H1 (cell line): Measurements from ENCODE around the gene MAPK11. TPM values are rescaled to one million over a fixed set of nuclear protein-coding genes. Genes with fewer than 3 reads are reported as not detected.

ENCODE experiments used
- CTCF ChIA-PET: fragments of 300-600 bp; sonication (Branson Sonifier 250); formaldehyde crosslinking; loops from one replicate; lab custom pipeline; 2021; ENCODE audit not compliant: partially characterized antibody; lab: Charles Lee
- POLR2A ChIA-PET: fragments of 300-600 bp; sonication (Branson Sonifier 250); formaldehyde crosslinking; loops from one replicate; lab custom pipeline; 2021; ENCODE audit warnings: inconsistent platforms; ENCODE audit not compliant: partially characterized antibody; lab: Charles Lee
- DNase-seq, 2 experiments: peaks; one replicate each; pipeline versions ENCODE4 v3.0.0 to v3.0.0-alpha.2; 2010 to 2022; ENCODE audit warnings: low spot score in 2 of 2, low read depth in 1 of 2, mixed read lengths in 1 of 2
- FAIRE-seq: peaks from 2 replicates; lab custom pipeline; 2011; peaks lifted over from hg19 to GRCh38; lab: Jason Lieb, UNC
- H2AFZ ChIP-seq: 2 replicates; pipeline ENCODE4 v1.8.1; 2012; ENCODE audit warnings: low read length, inconsistent platforms
- H2AK5ac ChIP-seq: 2 replicates; pipeline ENCODE4 v1.6.1; 2013; ENCODE audit warnings: low read depth, low read length
- H2BK120ac ChIP-seq: replicated peaks from 2 replicates; pipeline ENCODE3; 2013; ENCODE audit warnings: low read depth, low read length, inconsistent platforms
- H2BK12ac ChIP-seq: 2 replicates; pipeline ENCODE4 v1.6.1; 2013; ENCODE audit warnings: low read depth, low read length
- H2BK15ac ChIP-seq: 2 replicates; pipeline ENCODE4 v1.6.1; 2013; ENCODE audit warnings: low read length
- H2BK20ac ChIP-seq: 2 replicates; pipeline ENCODE4 v1.6.1; 2013; ENCODE audit warnings: low read length
- H2BK5ac ChIP-seq: 2 replicates; pipeline ENCODE4 v1.6.1; 2013; ENCODE audit warnings: low read depth, low read length
- H3K14ac ChIP-seq: 2 replicates; pipeline ENCODE4 v1.6.1; 2013; ENCODE audit warnings: inconsistent platforms; ENCODE audit not compliant: insufficient read length
- H3K18ac ChIP-seq: 2 replicates; pipeline ENCODE4 v1.6.1; 2013; ENCODE audit warnings: low read length; ENCODE audit errors: extremely low read depth
- H3K23ac ChIP-seq: 2 replicates; pipeline ENCODE4 v1.6.1; 2013; ENCODE audit warnings: inconsistent platforms; ENCODE audit not compliant: insufficient read length
- H3K23me2 ChIP-seq: 2 replicates; pipeline ENCODE4 v1.6.1; 2013; ENCODE audit warnings: low read depth, low read length
- H3K27ac ChIP-seq: 2 replicates; pipeline ENCODE4 v1.6.1; 2011; ENCODE audit warnings: low read depth, low read length, inconsistent platforms
- H3K27me3 ChIP-seq, 4 experiments: replicated peaks in 1 of 4; 1 replicate in 1 of 4; 2 replicates in 3 of 4; pipeline versions ENCODE4 v1.6.1 to v1.8.1; 2011 to 2013; ENCODE audit warnings: low read length in 3 of 4, mild to moderate bottlenecking in 3 of 4, inconsistent platforms in 2 of 4, mixed read lengths in 2 of 4, moderate library complexity in 1 of 4; ENCODE audit not compliant: control insufficient read depth in 3 of 4, insufficient read depth in 3 of 4; ENCODE audit errors: extremely low read depth in 1 of 4
- H3K36me3 ChIP-seq, 4 experiments: 2 replicates each; pipeline versions ENCODE4 v1.6.1 to v1.8.1; 2011 to 2013; ENCODE audit warnings: mild to moderate bottlenecking in 4 of 4, low read length in 3 of 4, moderate library complexity in 2 of 4, control low read depth in 1 of 4, inconsistent platforms in 1 of 4; ENCODE audit not compliant: insufficient read depth in 4 of 4, control insufficient read depth in 2 of 4
- H3K4ac ChIP-seq: replicated peaks from 2 replicates; pipeline ENCODE3; 2013; ENCODE audit warnings: low read length, low read depth, mixed read lengths, inconsistent platforms; ENCODE audit not compliant: insufficient read length
- H3K4me1 ChIP-seq, 4 experiments: replicated peaks in 1 of 4; 1 replicate in 1 of 4; 2 replicates in 3 of 4; pipeline versions ENCODE4 v1.6.1 to v1.8.1; 2011 to 2013; ENCODE audit warnings: low read length in 3 of 4, inconsistent platforms in 2 of 4, mixed read lengths in 1 of 4; ENCODE audit not compliant: insufficient read depth in 4 of 4, control insufficient read depth in 3 of 4
- H3K4me2 ChIP-seq, 2 experiments: 2 replicates each; pipeline versions ENCODE4 v1.6.1 to v1.8.1; 2011 to 2013; ENCODE audit warnings: low read depth in 2 of 2, low read length in 2 of 2, control low read depth in 1 of 2, inconsistent platforms in 1 of 2, mild to moderate bottlenecking in 1 of 2; ENCODE audit not compliant: insufficient read depth in 1 of 2
- H3K4me3 ChIP-seq, 4 experiments: fragments of 200-600, 300-600 bp in 1 of 4; sonication (generic), shearing (Covaris generic), sonication (Bioruptor Twin) in 1 of 4; 2 replicates each; pipeline versions ENCODE4 v1.5.1 to v1.8.1; 2011 to 2016; ENCODE audit warnings: low read length in 4 of 4, low read depth in 3 of 4, control low read depth in 2 of 4, inconsistent platforms in 2 of 4, mild to moderate bottlenecking in 2 of 4, mixed read lengths in 1 of 4, moderate library complexity in 1 of 4; ENCODE audit not compliant: insufficient read depth in 2 of 4; ENCODE audit errors: extremely low read depth in 1 of 4
- H3K56ac ChIP-seq: replicated peaks from 2 replicates; pipeline ENCODE3; 2013; ENCODE audit warnings: low read depth, mild to moderate bottlenecking, mixed read lengths, low read length, inconsistent platforms; ENCODE audit not compliant: insufficient read length
- H3K79me1 ChIP-seq: 2 replicates; pipeline ENCODE4 v1.6.1; 2013; ENCODE audit warnings: low read depth, low read length, control low read depth
- H3K79me2 ChIP-seq, 2 experiments: 2 replicates each; pipeline versions ENCODE4 v1.6.1 to v1.8.1; 2012 to 2013; ENCODE audit warnings: low read length in 2 of 2, mild to moderate bottlenecking in 2 of 2, inconsistent platforms in 1 of 2; ENCODE audit not compliant: insufficient read depth in 2 of 2, control insufficient read depth in 1 of 2
- H3K9ac ChIP-seq, 4 experiments: replicated peaks in 1 of 4; 1 replicate in 1 of 4; 2 replicates in 3 of 4; pipeline versions ENCODE4 v1.6.1 to v1.8.1; 2011 to 2013; ENCODE audit warnings: low read depth in 3 of 4, low read length in 3 of 4, control low read depth in 2 of 4, mild to moderate bottlenecking in 2 of 4, moderate library complexity in 2 of 4, inconsistent platforms in 1 of 4; ENCODE audit errors: extremely low read depth in 1 of 4
- H3K9me3 ChIP-seq, 2 experiments: 2 replicates each; pipeline versions ENCODE4 v1.6.1 to v1.8.1; 2012 to 2013; ENCODE audit warnings: mild to moderate bottlenecking in 2 of 2, moderate library complexity in 2 of 2, control low read depth in 1 of 2, inconsistent platforms in 1 of 2, low read depth in 1 of 2, low read length in 1 of 2, mixed read lengths in 1 of 2; ENCODE audit not compliant: insufficient read depth in 2 of 2
- H4K20me1 ChIP-seq, 2 experiments: replicated peaks in 1 of 2; 2 replicates each; pipeline versions ENCODE3 to v1.8.1; 2011 to 2013; ENCODE audit warnings: inconsistent platforms in 2 of 2, low read length in 2 of 2, mild to moderate bottlenecking in 1 of 2; ENCODE audit not compliant: insufficient read depth in 2 of 2, control insufficient read depth in 1 of 2
- H4K5ac ChIP-seq: 2 replicates; pipeline ENCODE4 v1.6.1; 2013; ENCODE audit warnings: low read length, low read depth, mixed read lengths, inconsistent platforms; ENCODE audit not compliant: insufficient read length
- H4K8ac ChIP-seq: 2 replicates; pipeline ENCODE4 v1.8.0; 2013; ENCODE audit warnings: mild to moderate bottlenecking, moderate library complexity, low read length, inconsistent platforms; ENCODE audit not compliant: insufficient read depth; ENCODE audit errors: extremely low read depth
- H4K91ac ChIP-seq: replicated peaks from 2 replicates; pipeline ENCODE3; 2013; ENCODE audit warnings: low read length, mixed read lengths, inconsistent platforms; ENCODE audit not compliant: insufficient read length
- BCL11A ChIP-seq, 2 experiments: IDR thresholded peaks; one replicate each; pipeline ENCODE4 v1.6.1; 2011; ENCODE audit warnings: low read depth in 2 of 2, low read length in 2 of 2, mild to moderate bottlenecking in 2 of 2
- GTF2F1 ChIP-seq: IDR thresholded peaks from 2 replicates; pipeline ENCODE4 v1.6.1; 2012; ENCODE audit warnings: low read depth, low read length, improper control_type of control experiment, borderline replicate concordance
- KDM1A ChIP-seq: fragments of 200-600, 300-600 bp; sonication (generic); IDR thresholded peaks from 2 replicates; pipeline ENCODE4 v1.7.1; 2016; ENCODE audit warnings: mild to moderate bottlenecking, low read length, borderline replicate concordance
- RAD21 ChIP-seq, 2 experiments: IDR thresholded peaks in 1 of 2; conservative IDR thresholded peaks in 1 of 2; 2 replicates each; pipeline ENCODE4 v1.6.1; 2011; ENCODE audit warnings: low read depth in 2 of 2, low read length in 2 of 2, improper control_type of control experiment in 1 of 2, inconsistent platforms in 1 of 2, mild to moderate bottlenecking in 1 of 2, moderate library complexity in 1 of 2
- SAP30 ChIP-seq: fragments of 300-600 bp; sonication (generic); IDR thresholded peaks from 2 replicates; pipeline ENCODE4 v1.7.1; 2012; ENCODE audit warnings: low read length, moderate library complexity, mild to moderate bottlenecking, inconsistent platforms; ENCODE audit not compliant: insufficient read depth, insufficient replicate concordance
- WGBS, 2 experiments: shearing (Covaris generic) in 1 of 2; methylation state at CpG; one replicate each; pipeline versions ENCODE4 v1.1.6 to v1.1.7; 2013 to 2015; ENCODE audit warnings: low lambda C conversion rate in 2 of 2, mixed read lengths in 2 of 2, inconsistent platforms in 1 of 2, low coverage in 1 of 2, missing lambda C conversion rate in 1 of 2; ENCODE audit not compliant: insufficient replicate concordance in 2 of 2, insufficient coverage in 1 of 2, insufficient read length in 1 of 2; ENCODE audit errors: extremely low coverage in 1 of 2, missing lambda C conversion rate in 1 of 2; 5-methylcytosine and 5-hydroxymethylcytosine counted together
- polyA plus RNA-seq, 7 experiments: library from polyadenylated mRNA; depleted of rRNA in 3 of 7; stranded (reverse) in 5 of 7; unstranded in 2 of 7; fragments of >200 nt in 5 of 7; fragments of 200-250 nt in 2 of 7; gene quantifications; 1 replicate in 5 of 7; 2 replicates in 1 of 7; 4 replicates in 1 of 7; pipeline versions ENCODE4 v1.2.1 to v1.2.3, GENCODE V29; 2011 to 2013; ENCODE audit warnings: missing spikeins in 2 of 7, mixed read lengths in 2 of 7
- total RNA-seq: library from RNA; stranded (reverse); fragmentation: NEBNext Ultra II Directional; extraction: Animal tissue kit (Norgen Biotek cat#: 25700); gene quantifications from 2 replicates; pipeline ENCODE4 v1.2.1, GENCODE V29; 2021
- TF ChIP-seq, protein P1 (sequence below): IDR thresholded peaks from 2 replicates; pipeline ENCODE4 v1.6.1; 2012; ENCODE audit warnings: low read length, inconsistent platforms

The MAPK11 gene
- total and polyA plus RNA-seq, 2 of the 8 experiments (the other 6 are each of a cell fraction or from before 2014, with no cell fraction given), result 0.70 to 1.5 TPM

DNA sequence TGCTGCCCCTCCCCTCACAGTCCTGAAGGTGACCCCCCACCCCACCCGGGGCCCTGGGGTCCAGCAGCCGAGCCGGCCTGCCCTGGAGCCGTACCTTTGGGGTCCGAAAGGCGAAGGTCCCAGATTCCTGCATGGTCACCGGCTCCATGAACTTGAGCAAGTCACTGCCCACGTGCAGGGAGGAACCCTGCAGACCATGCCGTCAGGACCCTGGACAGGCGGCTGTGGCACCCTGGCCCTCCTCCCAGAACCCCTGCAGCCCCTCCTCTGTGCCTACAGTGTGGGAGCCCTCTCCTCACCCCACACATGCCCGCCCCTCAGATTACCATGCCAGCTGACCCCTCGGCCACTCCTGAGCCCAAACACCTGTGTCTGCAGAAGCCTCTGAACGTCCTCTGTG lies 14.3 kb upstream of the MAPK11 start:
- H3K79me2 ChIP-seq, result no peaks in the 10 kb centered on the region
- no peak overlapping the region for H3K27ac ChIP-seq
- H3K4me2 ChIP-seq, result no peak overlapping the region
- CTCF ChIA-PET, result interaction anchor here (2.2 kb wide), 1 partner anchor 57 kb away, joined by 5 read pairs; no protein-coding TSS in a partner anchor
- H3K4me3 ChIP-seq, result no peak overlapping the region
- H3K14ac ChIP-seq, result no peak overlapping the region
- H2AK5ac ChIP-seq, result no peak overlapping the region
- H3K4ac ChIP-seq, result no peak overlapping the region
- TF ChIP-seq, protein P1, sequence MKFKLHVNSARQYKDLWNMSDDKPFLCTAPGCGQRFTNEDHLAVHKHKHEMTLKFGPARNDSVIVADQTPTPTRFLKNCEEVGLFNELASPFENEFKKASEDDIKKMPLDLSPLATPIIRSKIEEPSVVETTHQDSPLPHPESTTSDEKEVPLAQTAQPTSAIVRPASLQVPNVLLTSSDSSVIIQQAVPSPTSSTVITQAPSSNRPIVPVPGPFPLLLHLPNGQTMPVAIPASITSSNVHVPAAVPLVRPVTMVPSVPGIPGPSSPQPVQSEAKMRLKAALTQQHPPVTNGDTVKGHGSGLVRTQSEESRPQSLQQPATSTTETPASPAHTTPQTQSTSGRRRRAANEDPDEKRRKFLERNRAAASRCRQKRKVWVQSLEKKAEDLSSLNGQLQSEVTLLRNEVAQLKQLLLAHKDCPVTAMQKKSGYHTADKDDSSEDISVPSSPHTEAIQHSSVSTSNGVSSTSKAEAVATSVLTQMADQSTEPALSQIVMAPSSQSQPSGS, result no peak
- TF ChIP-seq SAP30 (no peak), KDM1A (no peak), BCL11A (IDR thresholded peaks at IDR 0.05; ENCODE audit: low read depth in 2 of 2, low read length in 2 of 2) (no peak), GTF2F1 (no peak), RAD21 (IDR thresholded peaks at IDR 0.05 in 1 of 2, conservative IDR thresholded peaks at IDR 0.05 in 1 of 2; ENCODE audit: low read depth in 2 of 2, low read length in 2 of 2) (no peak)
- TF ChIP-seq, all 59 proteins: peak for 0
- no peak overlapping the region for H3K18ac ChIP-seq
- H3K27me3 ChIP-seq, result no peaks in the 10 kb centered on the region
- H4K5ac ChIP-seq, result no peak overlapping the region
- no peak overlapping the region for H2BK20ac ChIP-seq
- H2BK15ac ChIP-seq, result no peak overlapping the region
- WGBS, 2 experiments, result 94% methylated on average over 11 of the region's 13 CpGs; no CpG with 5 or more reads in 1 of the 2 experiments
- DNase-seq (no peak), FAIRE-seq (no peak)
- no peaks in the 10 kb centered on the region for H3K23me2 ChIP-seq
- H4K20me1 ChIP-seq, result peaks cover 2 to 13% of the 10 kb centered on the region in 2 experiments
- peaks cover 17 to 83% (median 24%) of the 10 kb centered on the region in 4 experiments for H3K36me3 ChIP-seq
- no peak overlapping the region for H4K8ac ChIP-seq
- H2BK12ac ChIP-seq, result no peak overlapping the region
- peaks cover 0 to 2% (median 0%) of the 10 kb centered on the region in 4 experiments; a peak in 2 of 7 replicates for H3K4me1 ChIP-seq
- H2AFZ ChIP-seq, result no peak overlapping the region
- H2BK120ac ChIP-seq, result no peak overlapping the region
- POLR2A ChIA-PET, result no interaction called here
- no peak overlapping the region for H3K56ac ChIP-seq
- H2BK5ac ChIP-seq, result no peak overlapping the region
- no peak overlapping the region for H4K91ac ChIP-seq
- H3K9ac ChIP-seq, result no peak overlapping the region
- H3K23ac ChIP-seq, result no peak overlapping the region
- no peaks in the 10 kb centered on the region for H3K79me1 ChIP-seq
- H3K9me3 ChIP-seq, result no peaks in the 10 kb centered on the region; a peak in 1 of 4 replicates
